ENCODE results near the gene ALKBH1.
"Not testable (repeated sequence)": the region's sequence is repeated elsewhere in the genome, so short reads cannot be mapped to it uniquely, and the experiment has no call there.

Gene ALKBH1

GRCh38 chr14:77667331-77667730, 40.5 kb downstream of the ALKBH1 start:
- H3K27ac ChIP-seq (ENCODE audit: low read length), result no peak overlapping the region

GRCh38 chr14:77663293-77663692, 44.5 kb downstream of the ALKBH1 start:
- Histone ChIP-seq H3K4me1 (ENCODE audit: control insufficient read depth in 1 of 2, insufficient read depth in 2 of 2, low read length in 2 of 2) (no peaks in the 10 kb centered on the region), H3K27me3 (ENCODE audit: low read depth, low read length) (no peaks in the 10 kb centered on the region), H3K9me3 (ENCODE audit: control insufficient read depth in 1 of 2, low read length in 2 of 2) (no peaks in the 10 kb centered on the region), H3K27ac (ENCODE audit: low read length) (no peak overlapping the region), H3K4me3 (ENCODE audit: low read depth in 1 of 2, low read length in 2 of 2) (no peak overlapping the region), H3K36me3 (ENCODE audit: control insufficient read depth in 1 of 2, insufficient read depth in 2 of 2, low read length in 2 of 2) (no peaks in the 10 kb centered on the region)

More at GRCh38 chr14:77667331-77667730, 40.5 kb downstream of the ALKBH1 start:
- Histone ChIP-seq H3K36me3 (ENCODE audit: control insufficient read depth in 1 of 2, insufficient read depth in 2 of 2, low read length in 2 of 2) (no peaks in the 10 kb centered on the region), H3K27me3 (ENCODE audit: low read depth, low read length) (no peaks in the 10 kb centered on the region), H3K9me3 (ENCODE audit: control insufficient read depth in 1 of 2, low read length in 2 of 2) (no peaks in the 10 kb centered on the region), H3K4me3 (ENCODE audit: low read depth in 1 of 2, low read length in 2 of 2) (no peak overlapping the region), H3K4me1 (ENCODE audit: control insufficient read depth in 1 of 2, insufficient read depth in 2 of 2, low read length in 2 of 2) (no peaks in the 10 kb centered on the region)

GRCh38 chr14:77661562-77661961, 46.3 kb downstream of the ALKBH1 start:
- H3K27ac ChIP-seq (ENCODE audit: low read length); H3K9me3 ChIP-seq (ENCODE audit: control insufficient read depth in 1 of 2, low read length in 2 of 2): not testable (repeated sequence)

DNA sequence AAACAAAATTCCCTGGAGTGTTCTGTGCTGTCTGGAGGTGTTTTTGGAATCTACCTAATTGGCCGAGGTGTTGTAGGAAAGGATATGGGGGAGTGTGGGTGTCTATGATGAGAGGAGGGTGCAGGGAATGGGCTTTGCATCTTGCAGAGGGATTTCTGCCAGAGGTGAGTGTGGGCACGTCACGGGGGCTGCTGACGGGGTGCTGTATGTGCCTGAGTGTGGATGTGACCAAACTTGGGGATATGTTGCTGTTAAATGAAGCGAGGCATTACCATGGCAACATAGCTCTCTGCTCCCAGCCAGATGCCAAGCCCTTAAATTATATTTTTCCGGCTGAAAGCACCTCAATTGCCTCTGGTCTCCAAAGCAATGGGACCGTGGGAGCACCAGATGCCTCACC, 47.1 kb downstream of the ALKBH1 start:
- H3K4me3 ChIP-seq (ENCODE audit: low read depth in 1 of 2, low read length in 2 of 2), result no peak overlapping the region
- H3K27ac ChIP-seq (ENCODE audit: low read length), result no peak overlapping the region
- no peaks in the 10 kb centered on the region for H3K36me3 ChIP-seq (ENCODE audit: control insufficient read depth in 1 of 2, insufficient read depth in 2 of 2, low read length in 2 of 2)
- H3K27me3 ChIP-seq (ENCODE audit: low read depth, low read length), result no peaks in the 10 kb centered on the region
- H3K9me3 ChIP-seq (ENCODE audit: control insufficient read depth in 1 of 2, low read length in 2 of 2), result no peaks in the 10 kb centered on the region
- no peaks in the 10 kb centered on the region for H3K4me1 ChIP-seq (ENCODE audit: control insufficient read depth in 1 of 2, insufficient read depth in 2 of 2, low read length in 2 of 2)

More at GRCh38 chr14:77661562-77661961, 46.3 kb downstream of the ALKBH1 start:
- not testable (repeated sequence) for H3K4me1 ChIP-seq (ENCODE audit: control insufficient read depth in 1 of 2, insufficient read depth in 2 of 2, low read length in 2 of 2); H3K4me3 ChIP-seq (ENCODE audit: low read depth in 1 of 2, low read length in 2 of 2); H3K27me3 ChIP-seq (ENCODE audit: low read depth, low read length); H3K36me3 ChIP-seq (ENCODE audit: control insufficient read depth in 1 of 2, insufficient read depth in 2 of 2, low read length in 2 of 2)

GRCh38 chr14:77659831-77660230, 48.0 kb downstream of the ALKBH1 start:
- Histone ChIP-seq H3K9me3 (ENCODE audit: control insufficient read depth in 1 of 2, low read length in 2 of 2) (no peaks in the 10 kb centered on the region), H3K4me3 (ENCODE audit: low read depth in 1 of 2, low read length in 2 of 2) (no peak overlapping the region), H3K27me3 (ENCODE audit: low read depth, low read length) (no peaks in the 10 kb centered on the region), H3K36me3 (ENCODE audit: control insufficient read depth in 1 of 2, insufficient read depth in 2 of 2, low read length in 2 of 2) (no peaks in the 10 kb centered on the region), H3K4me1 (ENCODE audit: control insufficient read depth in 1 of 2, insufficient read depth in 2 of 2, low read length in 2 of 2) (peaks cover 0 to 5% of the 10 kb centered on the region in 2 donors), H3K27ac (ENCODE audit: low read length) (no peak overlapping the region)

DNA sequence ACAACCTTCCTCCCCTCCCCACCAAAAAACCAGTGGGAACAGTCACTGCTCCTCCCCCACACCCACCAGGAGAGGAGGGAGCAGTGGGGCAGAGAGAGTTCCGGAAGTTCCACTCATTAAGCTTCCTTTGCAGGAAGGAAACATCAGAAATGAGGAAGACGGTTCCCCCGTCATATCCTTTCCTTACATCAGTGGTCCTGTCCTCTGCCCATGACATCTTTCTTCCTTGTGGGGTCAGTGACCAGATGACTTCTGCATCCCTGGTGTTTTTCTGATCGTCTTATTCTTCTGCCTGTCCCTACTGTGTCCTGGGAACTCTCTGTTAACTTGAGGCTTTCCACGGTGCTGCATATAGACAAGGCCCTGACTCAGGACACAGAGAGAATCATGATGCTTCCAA, 50.5 kb downstream of the ALKBH1 start:
- Histone ChIP-seq H3K4me1 (ENCODE audit: control insufficient read depth in 1 of 2, insufficient read depth in 2 of 2, low read length in 2 of 2) (peaks cover 0 to 8% of the 10 kb centered on the region in 2 donors), H3K36me3 (ENCODE audit: control insufficient read depth in 1 of 2, insufficient read depth in 2 of 2, low read length in 2 of 2) (no peaks in the 10 kb centered on the region), H3K4me3 (ENCODE audit: low read depth in 1 of 2, low read length in 2 of 2) (no peak overlapping the region), H3K27ac (ENCODE audit: low read length) (no peak overlapping the region), H3K27me3 (ENCODE audit: low read depth, low read length) (no peaks in the 10 kb centered on the region), H3K9me3 (ENCODE audit: control insufficient read depth in 1 of 2, low read length in 2 of 2) (no peaks in the 10 kb centered on the region)

DNA sequence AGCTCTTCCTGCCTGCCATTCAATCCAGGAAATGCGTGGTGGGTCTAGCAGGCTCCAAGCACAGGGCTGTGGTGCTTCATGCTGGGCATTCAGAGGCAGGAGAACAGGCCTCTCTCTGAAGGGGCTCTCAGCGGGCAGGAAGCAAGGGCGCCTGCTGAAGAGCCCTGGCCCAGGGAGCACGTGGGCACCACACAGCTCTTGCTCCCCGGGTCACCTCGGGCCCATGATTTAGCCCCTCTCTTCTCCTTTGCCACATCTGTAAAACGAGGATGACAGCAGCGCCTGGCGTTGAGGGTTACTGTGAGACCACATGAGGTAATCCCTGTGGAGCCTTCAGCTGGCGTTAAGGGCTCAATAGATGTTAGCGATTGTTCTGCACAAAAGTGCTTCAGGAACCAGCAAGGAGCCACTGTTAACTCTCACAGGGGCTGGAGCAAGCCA, 53.8 kb downstream of the ALKBH1 start:
- Histone ChIP-seq H3K27ac (ENCODE audit: low read length) (no peak overlapping the region), H3K27me3 (ENCODE audit: low read depth, low read length) (no peaks in the 10 kb centered on the region), H3K36me3 (ENCODE audit: control insufficient read depth in 1 of 2, insufficient read depth in 2 of 2, low read length in 2 of 2) (no peaks in the 10 kb centered on the region), H3K9me3 (ENCODE audit: control insufficient read depth in 1 of 2, low read length in 2 of 2) (no peaks in the 10 kb centered on the region), H3K4me3 (ENCODE audit: low read depth in 1 of 2, low read length in 2 of 2) (no peak overlapping the region), H3K4me1 (ENCODE audit: control insufficient read depth in 1 of 2, insufficient read depth in 2 of 2, low read length in 2 of 2) (peaks cover 0 to 8% of the 10 kb centered on the region in 2 donors)

- no peaks in the 10 kb centered on the region for H3K36me3 ChIP-seq (ENCODE audit: control insufficient read depth in 1 of 2, insufficient read depth in 2 of 2, low read length in 2 of 2)
- H3K27me3 ChIP-seq (ENCODE audit: low read depth, low read length), result no peaks in the 10 kb centered on the region
- H3K4me1 ChIP-seq (ENCODE audit: control insufficient read depth in 1 of 2, insufficient read depth in 2 of 2, low read length in 2 of 2), result no peaks in the 10 kb centered on the region
- no peak overlapping the region for H3K27ac ChIP-seq (ENCODE audit: low read length)
- no peaks in the 10 kb centered on the region for H3K9me3 ChIP-seq (ENCODE audit: control insufficient read depth in 1 of 2, low read length in 2 of 2)
- H3K4me3 ChIP-seq (ENCODE audit: low read depth in 1 of 2, low read length in 2 of 2), result no peak overlapping the region
These were observed 58.5 kb downstream of the ALKBH1 start for GRCh38 chr14:77649326-77649725.

- H3K4me1 ChIP-seq (ENCODE audit: control insufficient read depth in 1 of 2, insufficient read depth in 2 of 2, low read length in 2 of 2), result no peaks in the 10 kb centered on the region
- H3K4me3 ChIP-seq (ENCODE audit: low read depth in 1 of 2, low read length in 2 of 2), result no peak overlapping the region
- no peaks in the 10 kb centered on the region for H3K27me3 ChIP-seq (ENCODE audit: low read depth, low read length)
- no peak overlapping the region for H3K27ac ChIP-seq (ENCODE audit: low read length)
- H3K9me3 ChIP-seq (ENCODE audit: control insufficient read depth in 1 of 2, low read length in 2 of 2), result no peaks in the 10 kb centered on the region
- H3K36me3 ChIP-seq (ENCODE audit: control insufficient read depth in 1 of 2, insufficient read depth in 2 of 2, low read length in 2 of 2), result no peaks in the 10 kb centered on the region
These were observed 59.2 kb downstream of the ALKBH1 start for GRCh38 chr14:77648520-77649200.

GRCh38 chr14:77647853-77648252, 60.0 kb downstream of the ALKBH1 start:
- Histone ChIP-seq H3K36me3 (ENCODE audit: control insufficient read depth in 1 of 2, insufficient read depth in 2 of 2, low read length in 2 of 2) (no peaks in the 10 kb centered on the region), H3K4me1 (ENCODE audit: control insufficient read depth in 1 of 2, insufficient read depth in 2 of 2, low read length in 2 of 2) (no peaks in the 10 kb centered on the region), H3K27ac (ENCODE audit: low read length) (no peak overlapping the region), H3K27me3 (ENCODE audit: low read depth, low read length) (no peaks in the 10 kb centered on the region), H3K9me3 (ENCODE audit: control insufficient read depth in 1 of 2, low read length in 2 of 2) (no peaks in the 10 kb centered on the region), H3K4me3 (ENCODE audit: low read depth in 1 of 2, low read length in 2 of 2) (no peak overlapping the region)

DNA sequence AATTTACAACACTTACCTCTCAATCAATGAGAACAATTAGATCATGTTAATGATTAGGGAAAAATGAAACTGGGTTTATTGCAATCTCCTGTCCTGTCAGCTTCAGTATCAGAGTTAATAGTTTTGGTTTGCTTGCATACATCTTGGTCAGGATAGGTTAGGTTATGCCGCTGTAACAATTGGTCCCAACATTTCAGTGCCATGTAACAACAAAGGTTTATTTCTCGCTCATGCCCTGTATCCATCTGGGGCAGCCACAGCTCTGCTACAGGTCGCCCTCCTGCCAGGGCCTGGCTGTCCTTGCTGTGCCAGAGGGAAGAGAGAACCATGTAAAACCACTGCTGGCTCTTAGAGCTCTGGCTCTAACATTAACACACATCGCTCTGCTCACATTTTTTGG, 60.9 kb downstream of the ALKBH1 start:
- H3K27me3 ChIP-seq (ENCODE audit: low read depth, low read length), result no peaks in the 10 kb centered on the region
- H3K4me1 ChIP-seq (ENCODE audit: control insufficient read depth in 1 of 2, insufficient read depth in 2 of 2, low read length in 2 of 2), result no peaks in the 10 kb centered on the region
- no peaks in the 10 kb centered on the region for H3K36me3 ChIP-seq (ENCODE audit: control insufficient read depth in 1 of 2, insufficient read depth in 2 of 2, low read length in 2 of 2)
- no peak overlapping the region for H3K4me3 ChIP-seq (ENCODE audit: low read depth in 1 of 2, low read length in 2 of 2)
- no peak overlapping the region for H3K27ac ChIP-seq (ENCODE audit: low read length)
- no peaks in the 10 kb centered on the region for H3K9me3 ChIP-seq (ENCODE audit: control insufficient read depth in 1 of 2, low read length in 2 of 2)

Data from muscle layer of duodenum (tissue), 2 donors.